OCI-LY1 (cell line): ENCODE data around the gene KRTAP5-1.

Experiments
- H2AFZ ChIP-seq: fragments of 200-600 bp; sonication (generic), shearing (Covaris generic); 2 replicates; pipeline ENCODE4 v1.6.0; 2014; ENCODE audit warnings: antibody characterized with exemption, mild to moderate bottlenecking, low read length
- H3F3A ChIP-seq: fragments of 200-600 bp; sonication (generic), shearing (Covaris generic); 2 replicates; pipeline ENCODE4 v1.6.0; 2014; ENCODE audit warnings: mild to moderate bottlenecking, antibody characterized with exemption, low read length, moderate library complexity; ENCODE audit not compliant: insufficient read depth
- H3K27ac ChIP-seq: fragments of 200-600 bp; sonication (generic); 2 replicates; pipeline ENCODE4 v1.5.1; 2014; ENCODE audit warnings: low read length, mixed run types, mild to moderate bottlenecking, low read depth; ENCODE audit not compliant: poor library complexity, severe bottlenecking
- H3K27me3 ChIP-seq: fragments of 200-600 bp; sonication (generic); 2 replicates; pipeline ENCODE4 v1.6.0; 2014; ENCODE audit warnings: antibody characterized with exemption, mild to moderate bottlenecking, low read length, moderate library complexity; ENCODE audit not compliant: insufficient read depth
- H3K36me3 ChIP-seq: fragments of 200-600 bp; sonication (generic); 2 replicates; pipeline ENCODE4 v1.6.1; 2014; ENCODE audit warnings: mild to moderate bottlenecking, antibody characterized with exemption, low read length, moderate library complexity, mixed read lengths; ENCODE audit not compliant: insufficient read depth
- H3K4me1 ChIP-seq: fragments of 200-600 bp; sonication (generic); 2 replicates; pipeline ENCODE4 v1.5.1; 2014; ENCODE audit warnings: mild to moderate bottlenecking, low read length, moderate library complexity; ENCODE audit not compliant: insufficient read depth, severe bottlenecking
- H3K4me2 ChIP-seq: fragments of 200-600 bp; sonication (generic), shearing (Covaris generic); 2 replicates; pipeline ENCODE4 v1.6.1; 2014; ENCODE audit warnings: low read length
- H3K4me3 ChIP-seq: fragments of 200-600 bp; sonication (generic); 2 replicates; pipeline ENCODE4 v1.5.1; 2014; ENCODE audit warnings: low read length, low read depth, mild to moderate bottlenecking, mixed read lengths; ENCODE audit not compliant: poor library complexity, severe bottlenecking
- H3K79me2 ChIP-seq: fragments of 200-600 bp; shearing (Covaris generic); 2 replicates; pipeline ENCODE4 v1.6.1; 2016; ENCODE audit warnings: mixed run types, low read length, mixed read lengths; ENCODE audit not compliant: insufficient read depth
- H3K9ac ChIP-seq: fragments of 200-600 bp; sonication (generic), shearing (Covaris generic); 2 replicates; pipeline ENCODE4 v1.6.1; 2014; ENCODE audit warnings: mild to moderate bottlenecking, low read length, mixed read lengths
- H3K9me2 ChIP-seq: fragments of 200-600 bp; sonication (generic), shearing (Covaris generic); 2 replicates; pipeline ENCODE4 v1.6.1; 2014; ENCODE audit warnings: low read depth, mild to moderate bottlenecking, low read length, mixed read lengths
- H3K9me3 ChIP-seq: fragments of 200-600 bp; shearing (Covaris generic); 2 replicates; pipeline ENCODE4 v1.6.1; 2014; ENCODE audit warnings: low read length, mixed read lengths
- H4K20me1 ChIP-seq: fragments of 200-600 bp; sonication (generic), shearing (Covaris generic); 2 replicates; pipeline ENCODE4 v1.6.0; 2016; ENCODE audit warnings: mild to moderate bottlenecking, low read length; ENCODE audit not compliant: insufficient read depth
- EZH2 ChIP-seq: fragments of 200-600 bp; sonication (generic), shearing (Covaris generic); IDR thresholded peaks from 2 replicates; pipeline ENCODE4 v1.8.0; 2017; ENCODE audit warnings: borderline replicate concordance, mixed run types, mild to moderate bottlenecking, antibody characterized with exemption, low read length, moderate library complexity, mixed read lengths
- TF ChIP-seq, protein P1 (sequence below): fragments of 200-600 bp; sonication (generic), shearing (Covaris generic); IDR thresholded peaks from 2 replicates; pipeline ENCODE4 v1.5.1; 2017; ENCODE audit warnings: mild to moderate bottlenecking, antibody characterized with exemption, low read length, moderate library complexity, mixed read lengths

KRTAP5-1 gene

DNA sequence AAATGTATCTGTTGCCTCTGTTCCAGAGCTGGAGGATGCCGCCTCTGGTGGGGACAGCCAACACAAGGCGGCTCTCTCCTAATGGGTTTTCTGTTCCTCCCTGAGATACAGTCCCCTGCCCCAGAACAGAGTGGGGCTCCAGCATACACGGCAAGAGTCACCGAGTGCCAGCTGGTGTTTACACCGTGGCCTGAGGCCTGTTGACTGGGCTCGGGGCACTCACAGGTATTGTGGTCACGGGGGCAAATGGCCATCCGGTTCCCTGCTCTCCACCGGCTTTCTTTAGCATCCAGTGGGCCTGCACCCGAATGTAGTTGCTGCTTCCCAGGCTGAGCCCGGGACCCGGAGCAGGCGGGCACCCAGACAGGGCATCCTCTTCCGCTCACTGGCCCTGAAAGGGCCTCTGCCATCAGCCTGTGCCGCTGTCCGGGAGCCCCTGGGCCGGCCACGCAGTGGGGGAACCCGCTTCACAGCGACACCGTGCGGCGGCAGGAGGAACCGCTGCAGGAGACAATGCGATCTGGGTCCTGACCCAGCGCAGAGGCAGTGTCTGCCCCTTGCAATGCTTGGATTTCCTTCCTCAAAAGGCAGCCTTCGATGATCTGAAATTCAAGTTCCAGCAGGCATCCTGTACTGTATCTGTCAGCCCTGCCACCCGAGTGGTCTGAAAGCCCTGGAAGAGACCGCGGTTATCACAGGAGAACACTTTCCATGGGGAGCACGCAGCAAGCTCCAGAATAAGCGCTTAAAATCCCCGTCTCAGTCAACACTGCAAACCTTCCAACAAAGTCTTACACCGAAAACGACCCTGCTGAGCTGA, 43.6 kb upstream of the KRTAP5-1 start:
- TF ChIP-seq, protein P1, sequence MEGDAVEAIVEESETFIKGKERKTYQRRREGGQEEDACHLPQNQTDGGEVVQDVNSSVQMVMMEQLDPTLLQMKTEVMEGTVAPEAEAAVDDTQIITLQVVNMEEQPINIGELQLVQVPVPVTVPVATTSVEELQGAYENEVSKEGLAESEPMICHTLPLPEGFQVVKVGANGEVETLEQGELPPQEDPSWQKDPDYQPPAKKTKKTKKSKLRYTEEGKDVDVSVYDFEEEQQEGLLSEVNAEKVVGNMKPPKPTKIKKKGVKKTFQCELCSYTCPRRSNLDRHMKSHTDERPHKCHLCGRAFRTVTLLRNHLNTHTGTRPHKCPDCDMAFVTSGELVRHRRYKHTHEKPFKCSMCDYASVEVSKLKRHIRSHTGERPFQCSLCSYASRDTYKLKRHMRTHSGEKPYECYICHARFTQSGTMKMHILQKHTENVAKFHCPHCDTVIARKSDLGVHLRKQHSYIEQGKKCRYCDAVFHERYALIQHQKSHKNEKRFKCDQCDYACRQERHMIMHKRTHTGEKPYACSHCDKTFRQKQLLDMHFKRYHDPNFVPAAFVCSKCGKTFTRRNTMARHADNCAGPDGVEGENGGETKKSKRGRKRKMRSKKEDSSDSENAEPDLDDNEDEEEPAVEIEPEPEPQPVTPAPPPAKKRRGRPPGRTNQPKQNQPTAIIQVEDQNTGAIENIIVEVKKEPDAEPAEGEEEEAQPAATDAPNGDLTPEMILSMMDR: peak; percentile 93
- no peak for TF ChIP-seq EZH2
- H3F3A ChIP-seq: no peaks in the 10 kb centered on the region
- no peak overlapping the region for H3K4me3 ChIP-seq
- H3K4me2 ChIP-seq: no peak overlapping the region
- no peaks in the 10 kb centered on the region for H3K9me2 ChIP-seq
- H3K9ac ChIP-seq: no peak overlapping the region
- no peak overlapping the region for H2AFZ ChIP-seq
- no peak overlapping the region for H3K27ac ChIP-seq
- H3K36me3 ChIP-seq: no peaks in the 10 kb centered on the region
- no peaks in the 10 kb centered on the region for H3K9me3 ChIP-seq
- H4K20me1 ChIP-seq: no peaks in the 10 kb centered on the region
- peaks cover 3% of the 10 kb centered on the region; the same call in 1 of the 2 replicates for H3K27me3 ChIP-seq
- no peaks in the 10 kb centered on the region for H3K4me1 ChIP-seq
- H3K79me2 ChIP-seq: no peaks in the 10 kb centered on the region

DNA sequence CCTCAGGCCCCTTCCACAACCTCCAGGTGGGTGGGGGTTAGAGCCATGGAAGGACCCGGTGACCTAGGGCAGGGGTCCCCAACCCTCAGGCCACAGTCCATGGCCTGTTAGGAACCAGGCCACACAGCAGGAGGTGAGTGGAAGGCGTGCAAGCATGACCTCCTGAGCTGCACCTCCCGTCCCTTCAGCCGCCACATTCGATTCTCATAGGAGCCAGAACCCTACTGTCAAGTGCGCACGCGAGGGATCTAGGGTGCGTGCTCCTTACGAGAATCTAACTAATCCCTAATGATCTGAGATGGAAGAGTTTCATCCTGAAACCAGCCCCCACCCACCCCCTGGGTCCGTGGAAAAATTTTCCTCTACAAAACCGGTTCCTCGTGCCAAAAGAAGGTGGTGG, 40.5 kb upstream of the KRTAP5-1 start:
- H3K27me3 ChIP-seq: 0 out of 2 replicates have a peak, but pooled peaks cover under 1% of the 10 kb centered on the region

DNA sequence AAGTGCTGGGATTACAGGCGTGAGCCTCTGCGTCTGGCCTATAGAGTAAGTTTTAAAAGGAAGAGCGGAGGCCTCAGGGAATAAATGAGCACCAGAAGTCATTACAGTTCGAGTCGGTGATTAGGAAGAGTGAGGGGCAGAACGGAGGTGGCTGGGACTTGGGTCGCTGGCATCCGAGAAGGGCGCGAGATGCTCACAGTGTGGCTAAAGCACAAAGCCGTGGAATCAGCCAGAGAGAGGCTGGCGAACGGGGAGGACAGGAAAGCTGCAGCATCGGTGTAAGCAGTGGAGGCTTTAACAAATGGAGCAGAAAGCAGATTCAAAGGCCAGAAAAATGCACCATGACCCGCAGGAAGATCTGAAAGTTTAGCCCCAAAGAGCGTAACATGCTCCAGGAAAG, 39.5 kb upstream of the KRTAP5-1 start:
- Histone ChIP-seq H3K9me3 (no peaks in the 10 kb centered on the region), H3K27me3 (no peaks in the 10 kb centered on the region), H3K4me2 (no peak overlapping the region), H4K20me1 (no peaks in the 10 kb centered on the region), H3K9ac (no peak overlapping the region), H3K4me3 (no peak overlapping the region), H3K36me3 (no peaks in the 10 kb centered on the region), H3F3A (no peaks in the 10 kb centered on the region), H3K9me2 (no peaks in the 10 kb centered on the region), H3K79me2 (no peaks in the 10 kb centered on the region), H3K27ac (no peak overlapping the region), H2AFZ (no peak overlapping the region), H3K4me1 (no peaks in the 10 kb centered on the region)
- TF ChIP-seq, protein P1: no peak
- TF ChIP-seq EZH2: no peak

More for the DNA sequence above, 40.5 kb upstream of the KRTAP5-1 start:
- Histone ChIP-seq H3K4me1 (no peaks in the 10 kb centered on the region), H3F3A (no peaks in the 10 kb centered on the region), H3K4me2 (no peak overlapping the region), H3K36me3 (no peaks in the 10 kb centered on the region), H3K9ac (no peak overlapping the region), H3K9me2 (no peaks in the 10 kb centered on the region), H3K79me2 (no peaks in the 10 kb centered on the region), H3K4me3 (no peak overlapping the region), H2AFZ (no peak overlapping the region), H4K20me1 (no peaks in the 10 kb centered on the region), H3K27ac (no peak overlapping the region), H3K9me3 (no peaks in the 10 kb centered on the region)
- no peak for TF ChIP-seq EZH2
- TF ChIP-seq, protein P1: no peak
